Activated CD8-positive, alpha-beta T cell treated with anti-CD3 and anti-CD28 coated beads for 36 hours (primary cell): ENCODE measurements around the gene ASPSCR1. TPM values are rescaled to one million over a fixed set of nuclear protein-coding genes. Genes with fewer than 3 reads are reported as not detected.

Experiments
- ATAC-seq: fragments of 200-7000 bp; cut with Tn5 transposase; one replicate; pipeline ENCODE4 v1.10.0; 2021; ENCODE audit warnings: mild to moderate bottlenecking, moderate library complexity
- CTCF ChIA-PET: fragments of 350-600 bp; sonication (Branson Sonifier 250); formaldehyde crosslinking; loops from one replicate; lab custom pipeline; 2021; ENCODE audit warnings: antibody characterized with exemption; lab: Charles Lee
- POLR2A ChIA-PET: fragments of 350-600 bp; sonication (Branson Sonifier 250); formaldehyde crosslinking; loops from one replicate; lab custom pipeline; 2021; ENCODE audit warnings: antibody characterized with exemption; lab: Charles Lee
- DNase-seq: peaks from one replicate; pipeline ENCODE4 v3.0.0-alpha.2; 2020
- H3K27ac Mint-ChIP-seq: one replicate; pipeline ENCODE4 v1.8.0; 2021; ENCODE audit warnings: mild to moderate bottlenecking, mixed read lengths
- H3K27me3 Mint-ChIP-seq: one replicate; pipeline ENCODE4 v1.8.0; 2021; ENCODE audit warnings: mixed read lengths
- H3K36me3 Mint-ChIP-seq: one replicate; pipeline ENCODE4 v1.8.0; 2021; ENCODE audit warnings: low read depth, mixed read lengths
- H3K4me1 Mint-ChIP-seq: one replicate; pipeline ENCODE4 v1.8.0; 2021; ENCODE audit warnings: low read depth, mixed read lengths
- H3K4me3 Mint-ChIP-seq: one replicate; pipeline ENCODE4 v1.8.0; 2021; ENCODE audit warnings: mild to moderate bottlenecking, moderate library complexity, mixed read lengths
- H3K9me3 Mint-ChIP-seq: one replicate; pipeline ENCODE4 v1.8.0; 2021; ENCODE audit warnings: mixed read lengths
- intact Hi-C: fragments of 100-400 bp; cut with micrococcal nuclease; formaldehyde crosslinking; loops from one replicate; pipeline ENCODE4 v1.10.0; 2022
- total RNA-seq, 2 experiments: library from RNA; stranded (reverse); gene quantifications; one replicate each; pipeline ENCODE4 v1.2.3, GENCODE V29; 2021
- TF ChIP-seq, protein P1 (sequence below): fragments of 200-600 bp; IDR thresholded peaks from one replicate; pipeline ENCODE4 v1.8.0; 2022; ENCODE audit warnings: antibody characterized with exemption, mild to moderate bottlenecking

The ASPSCR1 gene
- total RNA-seq, 2 experiments from 2014 or later: 18.7 to 24.5 TPM

DNA sequence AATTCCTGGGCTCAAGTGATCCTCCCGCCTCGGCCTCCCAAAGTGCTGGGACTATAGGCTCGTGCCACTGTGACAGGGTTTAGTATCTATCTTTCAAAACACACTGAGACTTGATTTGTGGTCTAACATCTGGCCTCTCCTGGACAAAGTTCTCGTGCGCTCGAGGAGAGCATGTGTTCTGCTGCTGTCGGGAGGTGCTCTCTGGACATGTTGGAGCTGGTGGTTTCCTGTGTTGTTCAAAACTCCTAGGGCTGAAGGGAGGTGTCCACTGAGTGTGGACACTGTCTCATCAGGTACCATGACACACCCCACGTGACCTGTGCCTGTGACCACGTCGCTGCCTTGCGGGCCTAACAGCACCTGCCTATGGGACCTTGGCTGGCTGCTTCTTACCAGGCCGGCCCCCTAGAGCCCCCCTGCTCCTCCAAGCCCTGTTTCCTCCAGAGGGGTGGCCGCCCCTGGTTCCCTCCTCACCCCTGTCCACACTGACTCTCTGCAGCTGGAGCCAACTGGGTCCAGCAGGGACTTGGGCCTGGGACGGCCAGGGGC lies 68.6 kb downstream of the ASPSCR1 start:
- Mint-ChIP-seq H3K27ac (no peak overlapping the region), H3K36me3 (no peaks in the 10 kb centered on the region), H3K4me3 (no peak overlapping the region), H3K27me3 (no peaks in the 10 kb centered on the region), H3K9me3 (no peaks in the 10 kb centered on the region), H3K4me1 (peaks cover 12% of the 10 kb centered on the region)
- TF ChIP-seq, protein P1, sequence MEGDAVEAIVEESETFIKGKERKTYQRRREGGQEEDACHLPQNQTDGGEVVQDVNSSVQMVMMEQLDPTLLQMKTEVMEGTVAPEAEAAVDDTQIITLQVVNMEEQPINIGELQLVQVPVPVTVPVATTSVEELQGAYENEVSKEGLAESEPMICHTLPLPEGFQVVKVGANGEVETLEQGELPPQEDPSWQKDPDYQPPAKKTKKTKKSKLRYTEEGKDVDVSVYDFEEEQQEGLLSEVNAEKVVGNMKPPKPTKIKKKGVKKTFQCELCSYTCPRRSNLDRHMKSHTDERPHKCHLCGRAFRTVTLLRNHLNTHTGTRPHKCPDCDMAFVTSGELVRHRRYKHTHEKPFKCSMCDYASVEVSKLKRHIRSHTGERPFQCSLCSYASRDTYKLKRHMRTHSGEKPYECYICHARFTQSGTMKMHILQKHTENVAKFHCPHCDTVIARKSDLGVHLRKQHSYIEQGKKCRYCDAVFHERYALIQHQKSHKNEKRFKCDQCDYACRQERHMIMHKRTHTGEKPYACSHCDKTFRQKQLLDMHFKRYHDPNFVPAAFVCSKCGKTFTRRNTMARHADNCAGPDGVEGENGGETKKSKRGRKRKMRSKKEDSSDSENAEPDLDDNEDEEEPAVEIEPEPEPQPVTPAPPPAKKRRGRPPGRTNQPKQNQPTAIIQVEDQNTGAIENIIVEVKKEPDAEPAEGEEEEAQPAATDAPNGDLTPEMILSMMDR: no peak
- ATAC-seq (no peak), DNase-seq (no peak)
- intact Hi-C loops: no loop called here
- POLR2A ChIA-PET: no interaction called here
- CTCF ChIA-PET: no interaction called here

DNA sequence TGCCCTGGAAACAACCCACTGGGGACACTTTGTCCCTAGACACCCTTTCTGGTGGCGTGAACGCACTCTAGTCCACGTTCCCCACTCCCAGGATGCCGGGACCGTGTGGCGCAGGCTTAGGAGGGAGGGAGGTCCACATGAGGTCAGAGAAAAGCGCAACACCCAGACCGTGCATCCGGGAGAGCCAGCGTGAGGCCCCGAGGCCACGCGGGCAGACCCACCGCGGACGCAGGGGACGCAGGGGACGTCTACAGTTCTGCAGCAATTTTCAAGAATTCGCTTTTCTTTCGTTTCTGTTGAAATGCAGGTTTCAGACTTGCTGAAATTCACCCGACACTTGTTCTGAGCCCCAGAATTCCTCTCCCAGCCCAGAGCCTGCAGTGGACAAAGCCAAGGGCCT lies 69.5 kb downstream of the ASPSCR1 start:
- no peaks in the 10 kb centered on the region for H3K9me3 Mint-ChIP-seq
- ATAC-seq: no peak
- intact Hi-C loops: no loop called here
- H3K27me3 Mint-ChIP-seq: no peaks in the 10 kb centered on the region
- ChIA-PET POLR2A (no interaction called here), CTCF (no interaction called here)
- H3K36me3 Mint-ChIP-seq: no peaks in the 10 kb centered on the region
- no peak overlapping the region for H3K27ac Mint-ChIP-seq
- no peak for DNase-seq
- H3K4me1 Mint-ChIP-seq: peaks cover 12% of the 10 kb centered on the region
- TF ChIP-seq, protein P1: no peak
- H3K4me3 Mint-ChIP-seq: no peak overlapping the region

DNA sequence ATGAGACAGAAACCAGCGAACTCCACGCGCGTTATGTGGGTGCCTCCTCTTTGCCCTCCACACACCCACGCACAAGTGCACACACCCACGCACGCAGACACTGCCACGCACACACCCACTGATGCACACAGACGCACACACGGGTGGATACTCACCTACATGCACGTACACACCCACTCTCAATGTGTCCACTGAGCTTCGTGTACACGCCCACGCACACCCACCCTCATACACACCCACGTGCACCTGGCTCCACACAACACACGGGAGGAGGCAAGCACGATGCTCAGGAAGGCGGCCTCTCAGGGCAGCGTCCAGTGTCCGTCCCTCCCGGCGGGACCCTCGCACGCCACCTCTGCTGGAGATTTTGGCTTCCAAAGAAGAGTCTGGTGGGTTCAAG lies 70.0 kb downstream of the ASPSCR1 start:
- ChIA-PET POLR2A (no interaction called here), CTCF (no interaction called here)
- Mint-ChIP-seq H3K4me3 (no peak overlapping the region), H3K27ac (no peak overlapping the region), H3K9me3 (no peaks in the 10 kb centered on the region), H3K4me1 (peaks cover 12% of the 10 kb centered on the region), H3K27me3 (no peaks in the 10 kb centered on the region), H3K36me3 (no peaks in the 10 kb centered on the region)
- TF ChIP-seq, protein P1: no peak
- ATAC-seq: no peak
- DNase-seq: no peak
- intact Hi-C loops: no loop called here

DNA sequence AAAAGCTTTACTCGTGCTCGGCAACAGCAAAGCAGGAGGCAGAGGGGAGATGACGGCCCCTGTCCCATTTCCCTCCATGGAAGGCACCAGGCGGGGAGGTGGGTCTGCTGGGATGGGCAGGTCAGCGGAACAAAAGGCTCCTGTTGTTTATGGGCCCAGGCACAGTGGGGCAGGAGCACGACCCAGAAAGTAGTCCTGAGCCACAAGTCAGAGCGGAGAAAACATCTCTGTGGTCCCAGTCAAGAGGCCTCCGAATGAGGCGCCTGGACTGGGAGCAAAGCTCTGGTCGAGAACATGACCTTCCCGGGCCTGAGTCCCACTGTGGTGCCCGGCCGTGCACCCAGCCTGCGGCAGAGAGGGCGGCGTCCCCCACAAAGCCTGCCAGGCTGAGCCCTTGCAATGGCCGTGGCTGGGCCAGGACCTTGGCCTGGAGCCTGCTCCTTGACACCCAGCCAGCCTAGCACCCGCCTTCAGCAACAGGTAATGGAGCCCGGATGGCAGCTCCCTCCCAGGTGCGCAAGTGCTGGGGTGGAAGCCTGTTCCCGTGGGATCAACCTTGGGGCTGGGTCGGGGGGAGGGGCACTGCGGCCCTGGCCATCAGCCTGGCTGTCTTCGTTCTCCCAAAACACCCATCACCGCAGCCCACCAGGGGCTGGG lies 70.6 kb downstream of the ASPSCR1 start:
- no peak for ATAC-seq
- H3K27ac Mint-ChIP-seq: no peak overlapping the region
- POLR2A ChIA-PET: interaction anchor here (2.1 to 9.3 kb wide), 2 partner anchors 16 to 28 kb away, joined by 5 to 98 read pairs; partner anchors contain the start of gene DUS1L
- H3K9me3 Mint-ChIP-seq: no peaks in the 10 kb centered on the region
- no peaks in the 10 kb centered on the region for H3K27me3 Mint-ChIP-seq
- TF ChIP-seq, protein P1: no peak
- no peak overlapping the region for H3K4me3 Mint-ChIP-seq
- CTCF ChIA-PET: no interaction called here
- no peaks in the 10 kb centered on the region for H3K36me3 Mint-ChIP-seq
- H3K4me1 Mint-ChIP-seq: peaks cover 17% of the 10 kb centered on the region
- intact Hi-C loops: no loop called here
- DNase-seq: no peak

DNA sequence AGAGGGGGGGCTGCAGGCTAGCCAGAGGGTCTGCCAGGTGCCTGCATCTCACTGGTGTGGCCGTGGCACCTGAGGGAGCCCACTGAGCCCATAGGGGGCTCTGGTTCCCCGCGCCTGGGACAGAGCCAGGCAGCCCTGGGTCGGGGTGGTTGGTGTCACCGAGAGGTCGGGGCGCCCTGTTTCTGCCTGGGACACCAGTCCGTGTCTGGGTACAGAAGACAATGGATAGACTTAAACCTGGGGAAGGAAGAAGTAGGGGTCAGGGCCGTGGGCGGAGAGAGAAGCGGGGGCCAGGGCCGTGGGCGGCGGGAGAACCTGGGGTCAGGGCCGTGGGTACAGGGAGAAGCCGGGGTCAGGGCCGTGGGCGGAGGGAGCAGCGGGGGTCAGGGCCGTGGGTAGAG lies 71.1 kb downstream of the ASPSCR1 start:
- Mint-ChIP-seq H3K4me1 (peaks cover 22% of the 10 kb centered on the region), H3K4me3 (peak overlapping the region; percentile 27), H3K27ac (no peak overlapping the region), H3K27me3 (no peaks in the 10 kb centered on the region), H3K9me3 (no peaks in the 10 kb centered on the region), H3K36me3 (no peaks in the 10 kb centered on the region)
- ChIA-PET CTCF (interaction anchor here (0.9 kb wide), 1 partner anchor 11 kb away, joined by 3 read pairs; the partner anchor contains the start of gene DCXR), POLR2A (interaction anchor here (1.2 to 9.3 kb wide), 4 partner anchors 11 to 28 kb away, joined by 3 to 98 read pairs (median 5); partner anchors contain the start of genes DCXR and DUS1L)
- DNase-seq (no peak), ATAC-seq (no peak)
- intact Hi-C loops: no loop called here
- TF ChIP-seq, protein P1: no peak
